Activated CD4-positive, alpha-beta T cell treated with anti-CD3 and anti-CD28 coated beads, Interleukin-2, amount 50 U/mL, for 4 hours (primary cell): ENCODE results near the gene SLAIN2.

Experiments
- DNase-seq, 2 experiments: peaks; one replicate each; pipeline ENCODE4 v3.0.0-alpha.2; 2020

SLAIN2 gene

DNA sequence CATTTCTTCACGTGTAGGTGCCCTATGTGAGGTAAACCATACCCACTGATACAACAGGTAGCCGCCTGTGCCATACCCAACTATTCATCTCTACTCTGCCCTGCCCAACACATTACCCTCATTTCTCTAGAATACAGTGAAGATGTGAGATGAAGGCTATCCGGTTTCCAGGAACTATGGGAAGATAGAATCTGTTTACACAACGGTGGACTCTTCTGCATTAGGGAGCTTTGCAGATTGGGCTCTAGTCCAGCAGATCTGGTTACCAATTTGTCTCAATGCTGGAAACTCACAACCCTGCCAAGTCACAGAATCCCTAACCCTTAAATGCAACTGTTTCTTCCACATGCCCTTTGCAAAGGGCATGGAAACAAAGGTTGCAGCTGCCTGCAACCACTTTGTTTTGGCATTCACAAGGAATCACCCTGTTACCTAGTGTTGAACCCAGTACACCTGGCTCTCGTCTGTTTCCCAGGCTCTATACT, 6.4 kb upstream of the SLAIN2 start:
- no peak for DNase-seq

DNA sequence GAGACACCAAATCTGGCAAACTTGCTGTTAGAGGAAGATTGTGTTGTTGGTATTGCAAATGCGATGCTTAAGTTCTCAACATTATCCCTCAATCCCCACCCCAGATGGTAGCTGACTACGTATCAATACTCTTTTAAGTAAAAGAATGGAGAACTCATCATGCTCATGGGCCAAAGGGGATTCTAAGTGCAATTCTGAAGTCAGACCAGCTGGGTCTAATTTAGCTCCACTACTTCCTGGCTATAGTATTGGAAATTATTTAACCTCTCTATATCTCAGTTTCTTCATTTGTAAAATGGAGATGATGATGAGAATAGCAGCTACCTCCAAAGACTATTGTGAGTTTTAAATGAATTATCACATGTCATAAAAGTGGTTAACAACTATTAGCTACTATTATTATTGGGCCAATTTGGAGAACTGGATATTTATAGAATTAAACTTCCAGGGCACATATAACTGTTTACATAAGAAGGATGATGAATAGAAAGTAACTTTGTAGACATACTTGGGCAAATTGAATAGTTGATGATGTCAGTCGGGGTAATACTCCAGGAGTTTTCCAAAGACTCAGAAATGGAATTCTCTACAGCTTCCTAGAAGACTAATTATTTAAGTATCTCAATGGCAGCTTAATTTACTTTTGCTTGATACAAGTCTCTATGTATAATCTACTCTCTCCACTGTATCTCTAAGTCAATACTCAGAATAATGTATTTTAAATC, 5.0 kb upstream of the SLAIN2 start:
- DNase-seq = no peak

DNA sequence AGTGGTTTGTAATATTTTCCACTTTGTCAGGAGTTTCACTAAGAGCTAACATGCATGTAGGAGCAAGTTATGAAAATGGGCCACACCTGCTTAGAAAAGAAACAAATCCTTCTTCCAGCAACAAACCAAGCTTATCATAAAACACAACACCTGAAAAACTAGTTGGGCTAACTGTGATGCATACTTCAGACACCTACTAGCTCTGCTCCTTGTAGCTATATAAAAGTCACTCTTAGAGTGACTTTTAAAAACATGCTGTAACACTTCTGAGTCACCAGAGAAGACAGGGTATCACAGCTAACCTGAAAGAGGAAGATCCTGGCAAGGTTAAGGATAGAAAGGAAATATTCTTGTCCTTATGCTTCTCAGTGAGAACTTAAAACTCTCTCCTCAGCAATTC, 3.6 kb upstream of the SLAIN2 start:
- no peak for DNase-seq

DNA sequence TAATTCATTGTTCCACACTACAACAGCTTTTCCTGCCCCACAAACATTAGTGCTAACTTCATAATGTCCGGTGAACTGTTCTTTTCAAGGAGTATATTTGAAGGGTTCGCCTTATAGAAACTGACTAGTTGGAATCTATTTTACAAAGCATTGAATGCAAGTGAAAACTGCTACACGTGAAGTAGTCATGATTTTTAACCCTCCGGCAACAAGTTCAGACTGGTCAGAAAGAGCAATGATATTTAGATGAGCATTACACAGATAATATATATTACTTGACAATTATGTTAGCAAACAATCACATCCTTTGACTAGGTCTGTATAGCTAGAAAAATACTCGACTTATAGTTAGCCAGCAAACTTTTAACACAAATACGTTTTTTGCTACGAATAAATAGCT, 1.7 kb upstream of the SLAIN2 start:
- no peak for DNase-seq

DNA sequence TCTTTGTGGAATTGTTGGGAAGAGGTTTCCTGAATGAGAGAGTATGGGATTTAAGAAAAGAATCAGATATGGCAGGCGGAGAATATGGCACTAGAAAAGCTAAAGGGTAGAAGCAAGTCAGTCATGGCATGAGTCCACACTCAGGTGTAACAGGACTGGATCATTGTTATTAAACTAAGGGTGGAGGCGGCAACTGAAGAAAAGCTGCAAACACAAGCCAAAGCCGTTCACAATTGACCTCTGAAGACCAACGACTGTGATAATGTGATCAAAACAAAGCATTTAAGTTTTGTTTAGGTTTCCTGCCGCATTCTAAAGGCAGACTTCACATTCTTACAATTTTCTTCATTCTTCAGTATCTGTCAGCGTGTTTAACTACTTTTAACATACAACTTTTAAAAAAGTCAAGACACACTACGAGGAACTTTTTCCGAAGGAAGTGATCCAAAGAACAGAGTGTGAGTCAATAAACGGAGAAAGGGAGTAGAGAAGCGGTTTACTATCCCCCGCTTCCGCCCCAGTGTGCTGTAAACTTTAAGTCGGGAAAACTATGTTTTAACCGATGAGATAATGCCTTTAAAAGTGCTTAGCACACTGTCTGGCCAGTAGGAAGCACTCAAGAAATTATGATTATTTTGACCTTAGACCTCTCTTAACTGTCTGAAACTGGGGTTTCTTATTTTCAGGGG, 909 bp upstream of the SLAIN2 start:
- DNase-seq = peak; percentile 19 to 29

DNA sequence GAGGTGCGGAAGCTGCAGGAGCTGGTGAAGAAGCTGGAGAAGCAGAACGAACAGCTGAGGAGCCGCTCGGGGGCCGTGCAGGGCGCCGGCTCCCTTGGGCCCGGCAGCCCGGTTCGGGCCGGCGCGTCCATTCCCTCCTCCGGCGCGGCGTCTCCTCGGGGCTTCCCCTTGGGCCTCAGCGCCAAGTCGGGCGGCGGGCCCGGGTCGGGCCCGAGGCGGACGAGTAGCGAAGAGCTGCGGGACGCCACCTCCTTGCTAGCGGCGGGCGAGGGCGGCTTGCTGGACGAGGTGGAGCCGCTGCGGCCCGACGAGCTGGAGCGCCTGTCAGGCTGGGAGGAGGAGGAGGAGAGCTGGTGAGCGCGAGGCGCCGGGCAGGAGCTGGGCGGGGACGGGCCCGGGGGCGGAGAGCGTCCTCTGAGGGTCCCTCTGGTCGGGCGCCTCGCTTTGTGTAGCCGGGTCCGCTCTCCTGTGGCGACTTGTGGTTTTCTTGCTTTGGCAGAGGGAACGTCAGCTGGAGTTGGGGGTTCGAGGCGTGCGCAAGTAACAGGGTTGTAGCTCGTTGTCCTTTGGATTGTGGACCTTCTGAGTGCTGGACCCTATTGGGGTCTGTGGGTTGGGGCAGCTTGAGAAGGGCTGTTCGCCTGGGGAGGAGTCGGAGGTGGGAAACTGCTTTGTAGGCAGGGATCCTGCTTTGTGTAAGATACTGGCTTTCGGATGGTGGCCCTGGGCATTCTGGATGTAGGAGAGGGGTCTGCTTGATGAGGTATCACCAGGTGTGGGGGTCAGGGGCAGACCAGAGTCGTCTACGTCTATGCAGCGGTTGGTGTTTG, 662 bp downstream of the SLAIN2 start:
- peak in 1 of 2 experiments; percentile 14 for DNase-seq

DNA sequence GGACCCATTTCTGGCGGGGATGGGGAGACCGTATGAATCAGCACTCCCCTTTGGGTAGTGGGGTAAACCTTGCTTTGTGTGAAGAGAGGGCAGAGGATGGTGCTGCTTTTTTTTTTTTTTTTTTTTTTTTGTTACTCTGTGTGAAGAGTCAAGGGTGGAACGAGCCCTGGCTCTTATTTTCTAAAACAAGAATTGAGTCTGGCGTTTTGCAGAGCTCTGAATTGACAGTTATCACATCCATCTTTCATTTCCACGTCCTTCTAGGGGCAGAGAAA, 1.2 kb downstream of the SLAIN2 start:
- peak in 1 of 2 experiments; percentile 11 for DNase-seq

DNA sequence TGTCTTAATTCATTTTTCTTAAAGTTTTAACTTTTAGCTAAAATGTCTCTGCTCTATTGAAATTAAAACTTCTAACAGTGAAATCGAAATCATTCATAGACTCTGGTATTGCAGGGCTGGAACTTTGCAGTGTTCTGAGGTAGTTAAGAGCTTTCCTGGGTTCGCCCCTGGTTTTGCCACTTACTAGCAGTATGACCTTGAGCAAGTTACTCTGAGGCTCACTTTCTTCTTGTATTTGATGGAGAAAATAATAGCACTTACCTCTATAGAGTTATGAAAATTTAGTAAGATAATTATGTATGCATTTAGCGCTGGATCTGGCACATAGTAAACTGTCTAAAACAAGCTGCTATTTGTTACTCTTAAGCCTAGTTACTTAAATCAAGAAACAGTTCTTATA, 1.7 kb downstream of the SLAIN2 start:
- no peak for DNase-seq

DNA sequence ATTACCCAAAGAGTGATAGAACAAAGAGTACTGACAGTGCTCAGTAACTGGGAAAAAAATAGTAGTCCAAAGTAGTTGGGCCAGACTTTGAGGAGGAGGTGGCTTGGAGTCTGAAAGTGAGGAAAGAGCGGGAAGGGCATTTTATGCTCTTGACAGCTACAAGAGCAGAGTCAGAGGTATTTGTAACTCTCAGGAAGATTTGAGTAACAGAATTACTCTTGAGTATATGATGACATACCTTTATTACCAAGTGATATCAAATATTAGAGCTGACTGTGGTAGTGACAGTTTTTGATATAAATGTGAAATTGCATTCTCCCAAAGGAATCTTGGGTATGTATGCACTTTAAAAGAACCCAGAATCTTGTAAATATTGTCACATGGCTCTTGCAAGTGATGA, 2.2 kb downstream of the SLAIN2 start:
- DNase-seq = no peak

DNA sequence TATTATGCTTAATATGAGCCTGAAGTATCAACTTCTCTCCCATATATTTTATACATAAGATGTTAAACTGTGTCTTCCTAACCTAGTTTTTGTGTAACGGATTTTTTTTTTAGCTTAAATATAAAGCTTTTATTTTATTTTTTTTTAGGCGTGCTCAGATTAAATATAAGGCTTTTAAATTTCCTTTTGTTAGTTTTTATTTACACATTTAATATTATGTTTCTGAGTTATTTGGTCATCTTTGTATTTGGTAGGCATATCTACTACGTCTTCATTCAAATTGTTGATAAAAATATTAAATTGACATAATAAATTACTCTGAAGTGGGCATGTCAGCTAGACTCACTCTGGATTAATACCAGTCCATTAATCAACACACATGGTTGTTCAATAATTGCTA, 4.2 kb downstream of the SLAIN2 start:
- no peak for DNase-seq

DNA sequence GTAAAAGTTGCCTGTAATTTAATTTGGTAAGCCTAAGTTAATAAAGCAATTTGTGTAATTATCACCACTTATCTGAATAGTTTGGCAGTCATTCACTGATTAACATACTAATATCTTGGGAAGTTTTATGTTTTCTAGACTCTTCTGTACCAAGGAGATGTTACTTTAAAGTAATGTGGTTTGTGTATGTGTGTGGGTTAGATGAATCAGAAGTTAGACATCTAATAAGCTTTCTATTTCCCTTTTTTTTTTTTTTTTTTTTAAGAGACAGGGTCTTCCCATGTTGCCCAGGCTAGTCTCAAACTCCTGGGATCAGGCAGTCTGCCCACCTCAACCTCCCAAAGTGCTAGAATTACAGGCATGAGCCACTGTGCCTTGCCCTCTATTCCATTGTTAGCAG, 5.3 kb downstream of the SLAIN2 start:
- DNase-seq = no peak

DNA sequence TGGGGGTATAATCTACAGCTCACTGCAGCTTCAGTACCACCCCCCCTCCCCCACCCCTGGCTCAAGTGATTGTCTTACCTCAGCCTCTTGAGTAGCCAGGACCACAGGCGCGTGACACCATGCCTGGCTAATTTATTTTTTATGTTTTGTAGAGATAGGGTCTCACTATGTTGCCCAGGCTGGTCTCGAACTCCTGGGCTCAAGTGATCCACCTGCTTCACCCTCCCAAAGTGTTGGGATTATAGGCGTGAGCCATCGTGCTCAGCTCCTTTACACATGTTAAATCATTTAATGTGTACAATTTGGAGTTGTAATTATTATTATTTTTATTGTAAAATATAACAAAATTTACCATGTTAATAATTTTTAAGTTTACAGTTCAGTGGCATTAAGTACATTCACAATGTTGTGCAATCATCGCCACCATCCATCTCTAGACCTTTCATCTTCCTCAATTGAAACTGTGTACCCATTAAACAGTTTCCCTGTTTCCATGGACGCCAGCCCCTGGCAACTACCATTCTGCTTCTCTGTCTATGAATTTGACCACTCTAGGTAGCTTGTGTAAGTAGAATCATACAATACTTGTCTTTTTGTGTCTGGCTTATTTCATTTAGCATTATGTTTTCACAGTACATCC, 6.1 kb downstream of the SLAIN2 start:
- DNase-seq = no peak

DNA sequence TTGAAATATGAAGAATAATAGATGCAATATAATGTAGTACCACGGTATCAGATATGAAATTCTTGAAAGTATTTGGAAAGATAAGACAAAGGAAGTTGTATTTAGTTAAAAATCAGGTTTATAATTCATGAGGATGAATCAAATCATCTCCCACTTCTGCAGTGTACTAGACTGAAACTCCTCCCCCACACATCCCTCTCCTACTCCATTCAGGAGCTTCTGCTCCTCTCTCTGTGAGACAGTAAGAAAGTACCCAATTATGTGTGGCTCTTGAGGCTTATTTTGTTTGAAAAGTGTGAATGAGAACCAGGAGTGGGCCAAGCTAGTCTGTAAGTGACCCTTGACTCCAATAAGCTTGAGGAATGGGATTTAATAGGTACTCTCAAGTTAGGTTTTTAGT, 9.5 kb downstream of the SLAIN2 start:
- no peak for DNase-seq

DNA sequence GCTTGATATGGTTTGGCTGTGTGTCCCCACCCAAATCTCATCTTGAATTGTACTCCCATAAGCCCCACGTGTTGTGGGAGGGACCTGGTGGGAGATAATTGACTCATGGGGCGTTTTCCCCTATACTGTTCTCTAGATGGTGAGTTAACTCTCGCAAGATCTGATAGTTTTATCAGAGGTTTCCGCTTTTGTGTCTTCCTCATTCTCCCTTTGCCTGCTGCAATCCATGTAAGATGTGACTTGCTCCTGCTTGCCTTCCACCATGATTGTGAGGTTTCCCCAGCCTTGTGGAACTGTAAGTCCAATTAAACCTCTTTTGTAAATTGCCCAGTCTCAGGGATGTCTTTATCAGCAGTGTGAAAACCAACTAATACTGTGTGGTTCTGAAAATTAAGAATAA, 11.5 kb downstream of the SLAIN2 start:
- DNase-seq = no peak

DNA sequence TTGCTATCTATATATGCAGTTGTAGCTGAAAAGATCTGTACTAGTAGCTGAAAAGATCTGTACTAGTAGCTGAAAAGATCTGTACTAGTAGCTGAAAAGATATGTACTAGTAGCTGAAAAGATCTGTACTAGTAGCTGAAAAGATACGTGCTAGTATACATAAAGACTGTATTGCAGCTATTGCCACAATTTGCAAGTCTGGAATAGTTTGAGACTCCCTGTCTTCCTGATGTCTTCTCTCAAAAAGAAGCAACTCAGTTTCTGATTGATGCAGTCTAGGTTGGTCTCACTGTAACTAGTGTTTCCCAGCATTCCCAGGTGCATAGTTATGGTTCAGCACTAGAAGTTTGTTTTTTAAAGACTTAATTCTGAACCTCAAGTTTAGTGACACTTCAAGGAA, 15.0 kb downstream of the SLAIN2 start:
- DNase-seq = no peak

DNA sequence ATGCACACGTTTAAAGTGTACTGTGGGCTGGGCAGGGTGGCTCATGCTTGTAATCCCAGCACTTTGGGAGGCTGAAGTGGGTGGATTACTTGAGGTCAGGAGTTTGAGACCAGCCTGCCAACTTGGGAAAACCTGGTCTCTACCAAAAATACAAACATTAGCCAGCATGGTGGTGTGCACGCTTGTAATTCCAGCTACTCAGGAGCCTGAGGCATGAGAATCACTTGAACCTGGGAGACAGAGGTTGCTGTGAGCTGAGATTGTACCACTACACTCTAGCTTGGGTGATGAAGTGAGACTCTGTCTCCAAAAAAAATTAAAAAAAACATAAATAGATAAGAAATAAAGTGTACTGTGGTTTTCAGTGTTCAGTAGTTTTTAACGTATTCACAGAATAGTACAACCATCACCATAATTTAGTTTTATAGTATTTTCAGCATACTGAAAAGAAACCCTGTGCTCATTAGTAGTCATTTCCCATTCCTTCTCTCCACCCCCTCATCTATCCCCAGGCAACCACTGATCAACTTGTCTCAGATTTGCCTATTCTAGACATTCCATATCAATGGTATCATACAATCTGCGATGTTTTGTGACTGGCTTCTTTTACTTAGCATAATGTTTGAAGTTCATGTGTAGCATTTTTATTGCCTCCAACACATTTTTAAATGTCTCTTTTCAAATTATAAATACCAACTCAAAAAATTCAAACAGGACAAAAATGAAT, 19.1 kb downstream of the SLAIN2 start:
- DNase-seq = no peak

DNA sequence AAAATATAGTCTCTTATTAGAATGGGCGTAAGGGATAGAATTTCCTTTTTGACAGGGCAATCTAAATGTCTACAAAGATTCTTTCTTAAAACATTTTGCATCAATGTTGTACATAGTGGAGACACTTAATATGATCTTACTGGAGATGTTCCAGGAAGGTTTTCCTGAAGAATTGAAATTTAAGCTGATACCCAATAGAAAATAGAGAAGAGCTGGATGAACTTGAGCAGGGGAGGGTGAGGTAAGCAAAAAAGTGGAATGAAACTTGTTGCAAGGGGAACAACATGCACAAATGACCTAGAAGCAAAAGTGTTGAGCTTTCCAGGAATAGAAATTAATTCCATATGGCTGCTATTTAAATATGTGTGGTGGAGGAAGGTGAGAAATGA, 19.7 kb downstream of the SLAIN2 start:
- no peak for DNase-seq

DNA sequence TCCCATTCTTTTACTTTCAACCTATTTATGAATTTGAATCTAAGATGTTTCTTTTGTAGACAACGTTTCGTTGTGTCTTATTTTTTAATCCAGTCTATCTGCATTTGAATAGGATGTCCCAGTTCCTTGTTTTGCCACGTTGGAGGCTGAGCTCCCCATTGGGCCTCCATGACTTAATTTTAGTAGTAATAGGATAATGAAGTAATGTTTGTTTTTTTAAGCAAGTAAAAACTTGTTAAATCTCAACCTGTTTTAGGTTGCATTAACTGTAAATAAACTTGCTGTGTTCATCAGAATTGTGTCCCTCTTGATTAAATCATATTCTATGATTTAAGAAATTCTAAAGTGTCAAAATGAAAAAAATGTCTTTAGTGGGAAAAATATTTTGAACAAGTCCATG, 25.3 kb downstream of the SLAIN2 start:
- DNase-seq = no peak

DNA sequence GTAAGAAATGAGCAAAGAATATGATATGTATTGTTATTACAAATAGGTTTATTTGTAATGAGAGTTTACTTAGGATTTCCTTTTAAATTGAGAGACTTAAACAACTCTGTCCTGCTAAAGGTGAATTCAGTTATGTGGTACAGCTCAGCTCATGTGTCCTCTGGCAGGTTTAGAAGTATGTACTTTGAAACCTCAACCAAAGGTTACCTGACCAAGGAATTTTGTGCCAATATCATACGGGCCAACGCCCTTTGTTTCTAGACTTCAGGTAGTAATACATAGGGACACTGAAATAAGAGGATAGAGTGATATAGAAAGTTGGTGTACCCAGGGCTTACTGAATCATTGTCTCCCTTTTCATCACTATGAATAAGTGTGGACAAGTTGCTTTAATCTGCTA, 25.7 kb downstream of the SLAIN2 start:
- DNase-seq = no peak

DNA sequence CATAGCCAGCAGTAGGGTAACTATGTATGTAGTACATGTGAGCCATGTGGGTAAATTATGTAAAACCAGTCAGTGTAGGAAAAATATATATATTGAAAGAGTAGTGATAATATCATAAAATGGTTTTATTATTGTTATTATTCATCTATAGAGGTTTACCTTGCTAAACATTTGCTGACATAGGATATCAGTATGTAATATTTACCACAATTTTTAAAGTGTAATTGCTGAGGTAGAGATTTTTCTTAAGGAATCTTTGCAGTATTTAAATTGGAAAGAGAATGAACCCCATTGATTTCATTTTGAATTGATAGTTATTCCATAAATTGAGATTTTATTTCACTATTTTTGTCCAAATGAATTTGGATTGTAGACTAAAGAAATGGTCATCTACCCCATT, 27.1 kb downstream of the SLAIN2 start:
- DNase-seq = no peak

DNA sequence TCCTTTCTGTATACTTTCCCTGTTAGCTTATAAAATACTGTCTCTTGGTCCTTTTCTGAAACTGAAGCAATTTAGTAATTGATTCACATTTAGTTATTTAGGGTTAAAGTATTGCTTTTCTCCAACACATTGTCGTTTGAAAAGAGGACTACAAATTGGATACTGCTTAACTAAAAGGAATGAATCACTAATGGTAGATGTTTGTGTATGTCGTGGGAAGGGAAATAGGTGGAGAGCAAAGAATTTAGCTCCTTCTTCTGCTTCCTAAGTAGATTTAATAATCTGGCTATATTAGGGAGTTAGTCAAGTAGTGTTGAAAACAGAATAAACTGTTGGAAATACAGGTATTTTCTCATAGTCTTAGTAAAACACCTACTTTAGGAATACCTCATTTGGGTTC, 27.9 kb downstream of the SLAIN2 start:
- DNase-seq = no peak

DNA sequence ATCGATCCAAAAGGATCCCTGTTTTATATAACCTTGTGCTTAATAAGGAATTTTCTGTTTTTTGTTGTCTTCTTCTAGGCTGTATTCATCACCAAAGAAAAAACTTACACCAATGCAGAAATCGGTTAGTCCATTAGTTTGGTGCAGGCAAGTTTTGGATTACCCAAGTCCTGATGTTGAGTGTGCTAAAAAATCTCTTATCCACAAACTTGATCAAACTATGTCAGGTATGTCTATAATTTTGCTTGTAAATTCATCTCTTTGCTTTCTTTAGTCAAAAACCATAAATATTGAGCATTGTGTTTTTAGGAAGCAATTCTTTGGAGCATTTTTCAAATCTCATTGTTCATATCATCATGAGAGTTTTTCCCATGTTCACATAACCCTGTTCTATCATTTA, 28.4 kb downstream of the SLAIN2 start:
- DNase-seq = no peak
